GM19452 (cell line): ENCODE results near the gene RPS23.

Experiments
- ATAC-seq: cut with Tn5 transposase; IDR thresholded peaks from one replicate; pipeline ENCODE4 v1.9.1; 2021; ENCODE audit not compliant: unreplicated experiment

RPS23 gene

DNA sequence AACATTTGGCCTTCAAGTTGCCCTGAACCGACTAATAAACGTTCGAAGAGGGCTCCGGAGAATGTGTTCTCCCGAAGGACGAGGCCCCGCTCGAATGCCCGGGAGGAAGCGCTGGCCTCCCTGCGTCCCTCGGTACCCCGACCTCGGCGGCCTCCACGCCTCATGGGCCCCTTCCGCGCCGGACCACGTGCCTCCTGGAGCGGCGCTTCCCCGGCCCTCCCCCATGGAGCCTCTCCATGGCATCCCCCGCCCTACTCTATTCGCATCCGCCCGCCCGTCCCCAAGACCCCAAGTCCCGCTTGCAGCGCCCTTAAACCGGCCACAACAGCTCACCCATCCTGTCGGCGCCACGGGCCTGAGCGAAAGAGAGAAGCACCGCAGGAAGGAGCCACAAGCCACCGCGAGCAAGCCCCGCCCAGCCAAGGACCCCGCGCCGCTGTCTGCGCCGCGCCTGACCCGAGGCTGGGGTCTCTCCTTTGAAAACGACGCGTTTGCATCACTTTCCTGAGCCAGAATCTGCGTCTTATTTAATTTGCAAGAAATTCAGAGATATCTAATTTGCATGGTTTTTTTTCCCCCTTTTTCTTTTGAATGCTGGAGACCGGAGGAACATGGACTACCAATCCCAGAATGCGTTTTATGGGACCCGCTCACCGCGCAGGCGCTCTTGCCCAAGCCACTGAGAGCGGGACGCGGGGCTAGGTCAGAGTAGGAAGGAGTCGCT, at the start of gene RPS23:
TSS of gene RPS23 (minus strand) at position 368 of the 724 bp plus-strand sequence. CDS start at position 337, 31 bp downstream.
- peak; percentile 91 for ATAC-seq

DNA sequence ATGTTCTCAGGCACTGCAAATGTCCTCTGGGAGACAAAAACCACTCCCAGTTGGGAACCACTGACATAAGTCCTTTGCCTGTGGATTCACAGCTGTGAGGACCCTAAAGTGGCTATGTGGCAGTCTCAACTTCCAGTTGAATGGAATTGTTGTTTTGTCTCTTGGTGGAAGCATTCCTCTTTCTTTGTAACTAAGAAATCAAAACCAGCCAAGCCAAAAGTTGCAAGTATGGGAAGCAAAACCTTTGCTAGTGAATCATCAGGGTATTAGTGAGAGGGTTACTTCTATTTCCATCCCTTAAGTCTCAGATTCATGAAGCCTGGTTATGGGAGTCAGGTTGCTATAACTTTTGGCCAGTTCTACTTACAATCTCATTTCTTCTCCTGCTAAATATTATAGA, 49.8 kb upstream of the RPS23 start:
- no peak for ATAC-seq

DNA sequence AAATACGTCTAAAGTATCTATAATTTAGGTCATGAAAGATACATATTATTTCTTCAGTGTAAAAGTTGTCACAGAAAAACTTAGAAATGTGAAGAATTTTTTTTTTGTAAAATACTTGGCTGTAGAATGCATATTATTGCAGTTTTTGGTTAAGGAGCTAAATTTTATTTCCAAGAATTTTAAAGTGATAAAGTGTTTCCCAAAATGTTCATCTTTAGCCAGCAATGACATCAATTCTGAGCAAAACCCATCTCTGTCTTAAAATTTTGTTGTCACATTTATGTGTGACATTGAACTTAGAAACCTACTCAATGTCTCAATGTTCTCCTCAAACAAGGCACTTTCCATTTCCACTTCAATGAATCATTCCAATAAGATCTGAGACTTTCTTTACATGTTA, 47.8 kb upstream of the RPS23 start:
- ATAC-seq: no peak

DNA sequence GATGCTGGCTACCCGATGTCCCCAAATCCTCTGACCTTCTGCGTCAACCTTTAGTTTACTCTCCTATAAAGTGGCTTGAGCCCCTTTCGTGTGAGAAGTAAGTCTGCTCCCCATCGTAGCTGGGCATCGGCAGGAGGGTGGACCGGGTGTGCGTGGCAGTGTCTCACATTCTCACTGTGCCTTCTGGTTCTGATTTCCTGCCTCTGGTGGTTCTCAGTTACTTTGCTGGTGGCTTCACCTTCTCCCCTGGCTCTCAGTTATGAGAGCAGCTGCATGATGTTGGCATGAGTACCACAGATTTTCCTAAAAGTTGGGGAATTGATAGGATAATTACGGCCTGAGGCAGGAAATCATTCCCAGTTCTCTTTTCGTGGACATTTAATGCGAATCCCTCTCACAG, 47.0 kb upstream of the RPS23 start:
- ATAC-seq: no peak

DNA sequence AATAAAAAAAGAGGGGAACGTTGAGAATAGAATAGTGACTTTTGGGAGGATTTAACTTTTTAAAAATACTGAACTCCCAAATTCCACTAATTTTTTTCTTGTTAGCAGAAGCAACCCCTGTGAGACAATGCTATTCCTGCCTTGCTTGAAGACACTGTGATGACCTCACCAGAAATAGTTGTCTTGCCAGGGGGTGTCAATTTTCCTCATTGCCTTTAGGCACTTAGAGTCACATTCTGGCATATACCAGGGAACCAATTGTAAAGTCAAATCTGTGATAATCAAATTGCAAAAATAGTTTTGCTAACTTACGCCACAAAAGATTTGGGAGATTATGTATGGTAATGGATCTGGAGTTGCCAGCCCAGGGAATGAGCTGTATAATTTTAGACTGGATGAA, 42.8 kb upstream of the RPS23 start:
- ATAC-seq: no peak

DNA sequence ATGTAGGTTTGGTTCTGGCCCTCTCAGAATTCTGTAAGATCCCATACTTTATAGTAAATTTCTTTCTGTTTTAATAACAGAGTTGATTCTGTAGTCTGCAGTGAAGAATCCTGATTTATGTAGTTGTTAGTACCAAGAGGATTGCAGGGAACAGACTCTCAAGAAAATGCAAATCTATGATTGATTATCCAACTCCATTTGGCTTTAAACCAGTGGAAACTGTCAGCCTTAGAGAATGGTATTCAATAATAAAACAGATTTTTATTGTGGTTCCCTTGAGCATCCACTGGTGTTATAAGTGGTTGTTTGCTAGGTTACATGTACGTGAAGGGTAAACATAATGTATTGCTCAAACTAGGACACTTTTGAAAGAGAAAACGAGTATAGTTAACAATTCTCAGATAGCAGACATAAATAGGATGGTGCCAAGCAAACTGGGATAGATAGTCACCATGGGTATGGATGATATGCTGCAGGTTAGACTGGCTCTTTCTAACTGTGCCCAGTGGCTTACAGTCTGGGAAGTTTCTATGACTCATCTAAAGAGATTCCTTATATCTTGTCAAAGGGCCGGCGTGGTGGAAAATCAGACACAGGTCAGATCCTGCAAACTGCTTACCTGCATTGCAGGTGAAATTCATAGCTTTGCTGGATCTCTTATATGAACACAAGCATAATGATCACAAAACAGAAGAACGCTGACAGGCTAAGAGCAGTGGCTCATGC, 41.7 kb upstream of the RPS23 start:
- ATAC-seq: no peak

DNA sequence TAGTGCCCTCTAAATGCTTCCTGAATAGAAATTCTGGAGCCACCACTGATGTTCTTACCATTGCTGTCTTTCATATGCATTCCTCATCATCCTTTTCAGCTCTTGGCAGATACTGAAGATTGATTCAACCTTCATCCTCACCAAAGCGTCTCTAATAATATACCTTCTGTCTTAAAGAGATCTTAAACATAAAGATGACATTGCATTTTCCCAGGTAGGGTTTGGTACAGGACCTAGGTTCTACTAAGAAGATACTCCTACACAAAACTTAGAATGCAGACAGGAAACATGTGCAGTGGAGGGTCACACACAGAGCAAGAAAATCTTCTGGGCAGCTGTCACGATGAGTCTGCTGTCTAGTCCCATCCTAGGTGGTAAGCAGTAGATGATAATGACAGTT, 41.0 kb upstream of the RPS23 start:
- ATAC-seq: no peak

DNA sequence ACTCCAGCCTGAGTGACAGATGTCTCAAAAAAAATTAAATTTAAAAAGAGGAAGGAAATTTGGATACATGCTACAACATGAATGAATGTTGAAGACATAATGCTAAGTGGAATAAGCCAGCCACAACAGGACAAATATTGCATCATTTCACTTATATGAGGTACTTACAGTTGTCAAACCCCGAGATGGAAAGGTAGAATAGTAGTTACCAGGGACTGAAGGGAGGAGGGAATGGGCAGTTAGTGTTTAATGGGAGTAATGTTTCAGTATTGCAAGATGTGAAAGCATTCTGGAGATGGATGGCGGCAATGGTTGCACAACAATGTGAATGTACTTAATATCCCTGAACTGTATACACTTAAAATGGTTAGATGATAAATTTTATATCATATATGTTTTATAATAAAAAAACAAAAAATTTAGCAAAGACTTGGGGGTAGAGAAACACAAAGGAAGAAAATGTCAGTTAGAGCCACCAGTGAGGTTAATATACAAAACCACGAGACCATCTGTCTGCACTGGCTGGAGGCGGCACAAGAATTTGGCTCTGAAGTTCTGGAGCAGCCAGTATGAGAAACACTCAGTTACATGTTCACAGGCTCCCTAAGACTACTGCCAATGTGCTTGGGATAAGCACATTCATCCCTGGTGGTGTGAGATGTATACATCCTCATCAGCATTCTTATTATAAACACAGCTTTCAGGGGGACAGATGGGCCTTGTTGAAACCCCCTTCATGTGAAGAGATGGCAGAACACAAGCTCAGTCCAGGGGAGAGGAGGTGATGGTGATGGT, 37.0 kb upstream of the RPS23 start:
- no peak for ATAC-seq

DNA sequence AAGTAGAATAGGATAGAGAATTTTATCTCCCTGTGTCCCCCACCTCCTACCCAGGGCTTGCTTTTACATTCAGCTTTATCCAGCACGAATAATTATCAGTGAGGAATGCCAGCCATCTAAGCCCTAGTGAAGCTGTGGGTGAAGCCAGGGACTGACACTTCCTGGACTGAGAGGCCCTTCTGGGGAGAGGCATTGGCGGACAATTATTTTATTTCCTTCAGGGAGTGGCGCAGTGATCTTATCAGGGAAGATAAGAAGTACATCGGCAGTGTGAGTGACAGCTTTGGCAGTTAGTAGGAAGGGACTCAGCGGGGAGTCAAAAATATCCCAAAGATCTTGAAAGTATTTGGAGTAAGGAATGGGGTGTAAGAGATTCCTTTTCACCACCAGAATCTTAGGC, 34.9 kb upstream of the RPS23 start:
- no peak for ATAC-seq

DNA sequence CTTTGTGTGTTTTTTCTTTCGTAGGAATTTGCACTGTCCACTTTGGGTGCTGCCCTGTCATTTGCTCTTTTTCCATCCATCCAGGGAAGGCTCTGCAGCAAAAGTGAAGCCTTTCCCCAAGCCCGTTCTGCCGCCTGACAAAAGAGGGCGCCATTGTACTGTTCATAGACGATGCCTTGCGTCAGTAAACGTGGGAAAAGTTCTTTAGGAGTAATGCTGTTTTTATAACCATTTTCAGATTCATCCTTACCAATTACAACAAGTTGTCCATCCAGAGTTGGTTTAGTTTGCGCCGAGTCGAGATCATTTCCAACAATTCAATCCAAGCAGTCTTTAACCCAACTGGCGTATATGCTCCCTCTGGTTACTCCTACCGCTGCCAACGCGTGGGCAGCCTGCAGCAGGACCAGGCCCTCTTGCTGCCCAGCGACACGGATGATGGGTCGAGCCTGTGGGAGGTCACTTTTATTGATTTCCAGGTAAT, 34.3 kb upstream of the RPS23 start:
- ATAC-seq: no peak

DNA sequence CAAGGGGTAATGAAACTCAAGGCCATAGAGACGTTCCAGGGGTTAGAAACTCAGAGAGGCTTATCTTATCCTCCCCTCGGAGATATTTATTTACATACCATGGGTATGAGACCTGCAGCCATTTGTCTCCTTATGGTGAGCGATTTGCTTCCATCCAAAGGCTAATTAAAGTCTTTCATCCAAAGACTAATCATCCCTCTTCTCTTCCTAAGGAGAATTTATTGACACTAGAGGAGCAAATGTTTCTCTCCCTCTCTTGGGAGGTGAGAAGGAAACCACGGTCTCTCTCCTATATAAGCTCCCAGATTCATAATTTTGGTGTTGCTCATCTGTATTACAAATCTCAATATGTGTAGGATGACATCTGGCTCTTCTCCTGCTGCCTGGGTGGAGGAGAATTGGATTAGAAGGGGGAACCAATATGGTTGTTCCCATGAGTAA, 31.0 kb upstream of the RPS23 start:
- ATAC-seq: no peak

DNA sequence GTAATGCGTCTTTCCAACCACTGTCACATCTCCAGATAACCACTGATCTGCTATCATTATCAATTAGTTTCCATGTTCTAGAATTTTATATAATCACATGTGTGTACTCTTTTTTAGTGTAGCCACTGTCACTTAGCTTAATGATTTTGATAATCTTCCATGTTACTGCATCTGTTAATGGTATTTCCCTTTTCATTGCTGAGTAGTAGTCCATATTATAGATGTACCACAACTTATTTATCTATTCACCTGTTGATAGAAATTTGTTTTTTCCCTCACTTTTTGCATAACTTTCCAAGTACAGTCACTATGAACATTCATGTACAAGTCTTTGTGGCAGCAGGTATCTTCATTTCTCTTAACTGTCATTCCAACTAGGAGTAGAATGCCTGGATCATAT, 30.3 kb upstream of the RPS23 start:
- no peak for ATAC-seq

DNA sequence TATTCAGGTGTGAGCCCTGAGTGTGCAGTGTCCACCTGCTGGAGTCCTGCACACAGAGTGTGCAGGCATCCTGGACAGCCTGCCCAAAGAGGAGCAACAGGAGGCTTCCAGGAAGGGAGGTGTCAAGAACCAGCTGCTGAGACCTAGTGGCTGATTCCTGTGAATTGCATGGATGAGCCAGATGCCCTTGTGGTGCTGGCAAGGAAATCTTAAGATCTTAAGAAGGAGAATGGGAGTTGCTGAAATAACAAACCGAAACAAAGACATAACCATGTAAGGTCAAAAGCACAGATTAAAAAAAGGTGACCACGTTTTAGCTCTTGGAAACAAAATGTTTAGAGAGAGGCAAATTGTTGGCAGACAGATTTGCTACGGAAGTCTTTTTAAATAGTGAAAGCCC, 29.3 kb upstream of the RPS23 start:
- no peak for ATAC-seq

DNA sequence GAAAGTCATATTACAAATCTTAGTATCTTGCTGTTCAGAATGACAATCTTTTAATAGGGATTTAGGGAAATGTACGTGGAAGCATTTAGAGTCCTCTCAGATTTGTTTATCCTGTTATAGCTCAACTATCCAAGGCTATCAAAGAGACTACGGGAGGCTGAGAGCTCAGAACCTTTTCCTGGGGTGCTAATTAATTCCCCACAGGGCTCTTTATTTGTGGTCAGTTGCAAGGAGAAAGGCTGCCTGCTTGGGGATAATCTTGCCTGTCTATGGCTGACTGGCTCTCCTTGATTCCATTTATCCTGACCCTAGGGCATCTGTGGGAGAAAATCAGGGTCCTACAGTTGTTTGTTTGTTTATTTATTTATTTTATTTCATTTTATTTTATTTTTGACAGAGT, 28.0 kb upstream of the RPS23 start:
- no peak for ATAC-seq

DNA sequence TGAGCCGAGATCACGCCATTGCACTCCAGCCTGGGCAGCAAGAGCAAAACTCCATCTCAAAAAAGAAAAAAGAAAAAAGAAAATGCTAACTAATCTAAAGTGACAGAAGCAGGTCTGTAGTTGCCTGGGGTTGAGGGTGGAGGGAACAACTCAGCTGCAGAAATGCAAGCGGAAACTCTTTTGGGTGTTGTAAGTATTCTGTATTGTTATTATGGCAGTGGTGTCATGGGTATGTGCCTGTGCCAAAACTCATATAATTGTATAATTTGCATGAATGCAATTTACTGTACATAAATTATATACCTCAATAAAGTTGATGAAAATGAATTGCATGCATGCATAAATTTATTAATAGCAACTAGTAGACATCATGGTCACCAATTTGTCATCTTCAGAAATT, 23.0 kb upstream of the RPS23 start:
- no peak for ATAC-seq

DNA sequence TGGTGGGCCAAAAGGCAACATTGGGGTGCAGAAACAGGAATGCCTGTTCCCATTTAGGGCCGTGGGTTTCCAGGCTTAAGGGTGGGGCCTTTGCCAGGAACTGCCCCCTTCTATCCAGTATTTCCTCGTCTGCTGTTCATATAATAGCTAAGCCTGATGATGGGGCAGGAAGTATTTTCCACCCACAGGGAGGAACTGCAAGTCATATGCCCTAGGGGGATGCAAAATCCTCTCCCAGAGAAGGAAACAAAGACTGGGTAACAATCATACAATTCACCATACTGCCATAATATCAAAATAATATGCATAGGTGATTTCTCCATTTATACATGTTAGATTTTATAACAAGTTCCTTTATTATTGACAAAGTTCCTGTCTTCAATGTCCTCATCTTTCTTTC, 20.5 kb upstream of the RPS23 start:
- ATAC-seq: no peak

DNA sequence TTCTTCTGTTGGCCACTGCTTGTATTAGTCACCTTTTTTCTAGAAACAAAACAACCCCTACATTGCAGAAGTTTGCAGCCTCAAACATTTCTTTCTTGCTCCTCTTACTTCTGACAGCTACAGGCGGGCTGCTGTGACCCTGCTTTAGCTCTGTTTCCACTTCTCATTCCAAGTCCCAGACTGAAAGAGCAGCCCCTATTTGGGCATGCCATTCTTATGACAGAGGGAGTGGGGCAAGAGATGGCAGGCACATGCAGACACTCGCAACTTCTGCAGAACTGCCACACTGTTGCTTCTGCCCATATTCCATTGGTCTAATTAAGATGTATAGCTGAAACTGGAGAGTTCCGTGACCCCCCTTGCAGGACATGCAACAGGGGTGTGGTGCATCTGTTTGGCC, 19.6 kb upstream of the RPS23 start:
- ATAC-seq: no peak

DNA sequence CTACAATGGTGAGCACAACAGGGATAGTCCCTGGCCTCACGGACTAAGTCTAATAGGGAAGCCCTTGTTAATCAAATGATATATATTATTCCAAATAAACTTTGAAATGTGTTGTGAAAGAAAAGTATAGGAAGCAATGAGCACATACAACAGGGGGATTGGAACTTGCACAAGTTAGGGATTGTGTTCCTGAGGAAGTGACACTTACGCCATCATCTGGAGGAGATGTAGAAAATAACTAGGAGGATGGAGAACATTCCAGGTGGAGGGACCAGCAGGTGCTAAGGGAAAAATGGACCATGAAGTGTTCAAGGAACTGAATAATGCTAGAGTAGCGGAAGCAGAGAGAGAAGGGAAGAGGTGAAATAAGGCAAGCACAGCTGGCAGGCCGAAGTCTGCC, 18.8 kb upstream of the RPS23 start:
- ATAC-seq: no peak

DNA sequence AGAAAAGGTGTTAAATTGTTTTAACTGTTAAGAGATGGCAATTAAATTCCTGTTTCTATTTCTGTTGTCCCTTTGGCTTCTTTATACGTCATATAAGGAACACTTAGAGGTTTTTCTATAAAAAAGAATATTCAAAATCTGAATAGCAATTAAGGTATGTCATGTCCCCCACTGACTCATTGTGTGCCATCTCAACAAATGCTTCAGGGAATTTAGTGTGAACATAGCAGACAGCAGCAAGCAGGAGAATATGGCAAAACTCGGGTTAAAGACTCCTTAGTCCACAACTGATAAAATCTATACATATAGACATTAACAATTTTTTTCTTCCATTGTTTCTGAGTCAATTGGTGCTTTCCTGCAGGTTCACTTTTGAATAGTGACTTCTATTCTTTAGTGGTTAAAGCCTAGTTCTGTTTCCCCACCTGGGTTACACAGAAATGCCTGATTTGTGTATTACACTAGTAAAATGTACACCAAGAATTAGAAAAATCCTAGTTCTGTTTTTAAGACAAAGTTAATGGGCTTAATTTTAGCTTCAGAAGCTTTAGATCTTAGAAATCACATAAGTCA, 17.9 kb upstream of the RPS23 start:
- no peak for ATAC-seq

DNA sequence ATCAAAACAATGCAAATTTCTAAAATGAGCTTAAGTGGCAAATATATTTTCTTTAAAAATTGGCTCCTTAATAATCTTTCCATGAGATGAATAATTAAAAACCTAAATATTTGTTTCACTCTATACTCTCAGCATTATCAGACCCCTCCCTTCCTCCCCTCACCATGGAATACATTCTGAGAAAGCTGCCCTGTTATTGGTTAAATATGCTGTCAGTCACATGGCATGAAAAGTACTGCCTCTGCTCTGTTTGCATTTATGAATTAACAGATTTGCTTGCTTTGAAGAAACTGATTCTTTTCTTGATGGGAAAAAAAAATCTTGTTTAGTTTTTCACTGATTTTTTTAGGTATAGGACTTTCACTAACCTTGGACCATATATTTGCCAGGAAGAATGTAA, 17.0 kb upstream of the RPS23 start:
- ATAC-seq: no peak

DNA sequence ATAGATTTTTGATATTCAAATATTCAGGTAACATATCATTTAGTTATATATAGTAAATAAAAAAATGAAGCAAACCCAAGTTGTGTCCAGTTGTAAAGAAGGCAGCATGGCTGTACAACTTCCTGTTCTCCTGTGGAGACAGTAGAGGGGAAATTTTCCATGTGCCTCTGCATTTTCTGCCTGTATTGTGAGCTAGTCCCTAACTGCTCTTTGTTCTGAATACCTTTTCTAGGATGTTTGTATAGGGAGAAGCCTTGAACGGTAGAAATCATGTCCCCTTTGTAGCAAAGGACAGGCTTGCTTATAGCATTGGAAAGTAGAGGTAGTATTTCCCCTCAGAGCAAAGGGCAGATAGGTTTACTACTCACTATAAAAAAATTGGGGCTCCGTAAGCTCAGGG, 13.3 kb upstream of the RPS23 start:
- no peak for ATAC-seq
